ENCODE results near the gene MAPK14.

DNA sequence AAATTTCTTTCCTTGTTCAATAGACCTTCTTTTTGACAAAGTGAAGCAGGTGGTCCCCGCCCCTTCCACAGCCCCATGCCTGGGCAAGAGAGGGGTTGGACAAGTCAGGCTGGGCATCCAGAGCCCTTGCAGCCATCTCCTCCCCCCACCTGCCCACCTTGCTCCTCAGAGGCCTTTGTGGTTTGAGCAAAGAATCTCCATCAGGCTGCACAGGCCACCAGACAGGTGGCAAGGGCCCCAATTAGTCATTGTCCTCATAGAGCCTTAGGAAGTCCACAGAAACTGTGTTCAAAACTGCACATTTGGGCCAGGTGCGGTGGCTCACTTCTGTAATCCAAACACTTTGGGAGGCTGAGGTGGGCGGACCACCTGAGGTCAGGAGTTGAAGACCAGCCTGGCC is 101.2 kb downstream of the MAPK14 start:
- TF ChIP-seq, protein P1, sequence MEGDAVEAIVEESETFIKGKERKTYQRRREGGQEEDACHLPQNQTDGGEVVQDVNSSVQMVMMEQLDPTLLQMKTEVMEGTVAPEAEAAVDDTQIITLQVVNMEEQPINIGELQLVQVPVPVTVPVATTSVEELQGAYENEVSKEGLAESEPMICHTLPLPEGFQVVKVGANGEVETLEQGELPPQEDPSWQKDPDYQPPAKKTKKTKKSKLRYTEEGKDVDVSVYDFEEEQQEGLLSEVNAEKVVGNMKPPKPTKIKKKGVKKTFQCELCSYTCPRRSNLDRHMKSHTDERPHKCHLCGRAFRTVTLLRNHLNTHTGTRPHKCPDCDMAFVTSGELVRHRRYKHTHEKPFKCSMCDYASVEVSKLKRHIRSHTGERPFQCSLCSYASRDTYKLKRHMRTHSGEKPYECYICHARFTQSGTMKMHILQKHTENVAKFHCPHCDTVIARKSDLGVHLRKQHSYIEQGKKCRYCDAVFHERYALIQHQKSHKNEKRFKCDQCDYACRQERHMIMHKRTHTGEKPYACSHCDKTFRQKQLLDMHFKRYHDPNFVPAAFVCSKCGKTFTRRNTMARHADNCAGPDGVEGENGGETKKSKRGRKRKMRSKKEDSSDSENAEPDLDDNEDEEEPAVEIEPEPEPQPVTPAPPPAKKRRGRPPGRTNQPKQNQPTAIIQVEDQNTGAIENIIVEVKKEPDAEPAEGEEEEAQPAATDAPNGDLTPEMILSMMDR (IDR thresholded peaks at IDR 0.05; ENCODE audit: low read depth, low read length, poor library complexity, severe bottlenecking): no peak
- no peak for TF ChIP-seq EZH2phosphoT487 (IDR thresholded peaks at IDR 0.05; ENCODE audit: borderline replicate concordance, low read length)
